Left cardiac atrium (tissue), 4 donors: Measurements from ENCODE around the gene TNRC6B. TPM values are rescaled to one million over a fixed set of nuclear protein-coding genes. Genes with fewer than 3 reads are reported as not detected.

Source experiments
- ATAC-seq, 2 donors: fragments of 200-7000 bp; cut with Tn5 transposase; one replicate each; pipeline ENCODE4 v1.9.1; 2020; ENCODE audit warnings: mild to moderate bottlenecking in 2 of 2, moderate library complexity in 2 of 2
- DNase-seq: peaks from one replicate; pipeline ENCODE4 v3.0.0-alpha.2; 2020
- intact Hi-C, 2 donors: fragments of 100-400 bp; cut with DNase I; formaldehyde crosslinking; loops; one replicate each; pipeline versions ENCODE4 v1.14.1 to v1.15.1; 2022 to 2023
- total RNA-seq, 2 donors: library from RNA; stranded (reverse); fragmentation: NEBNext Ultra II Directional; extraction: Animal tissue kit (Norgen Biotek cat#: 25700); gene quantifications; one replicate each; pipeline ENCODE4 v1.2.1, GENCODE V29; 2021
- donor health status: DM: no; HTN: yes; CAD: no.
- donor health status: DM: no; HTN: yes; CAD: no; lungs with severe emphysema.
- donor health status: DM: yes; HTN: yes; CAD: no.
- donor health status: Dilated cardiomyopathy.

TNRC6B gene
- total RNA-seq, 2 donors from 2014 or later = 30.6 to 39.8 TPM

- DNase-seq = no peak
- no peak for ATAC-seq
- intact Hi-C loops = no loop called here
These were observed 56.9 kb downstream of the TNRC6B start for GRCh38 chr22:40234658-40235057.

GRCh38 chr22:40235308-40235707, 57.6 kb downstream of the TNRC6B start:
- intact Hi-C loops = no loop called here
- DNase-seq (no peak), ATAC-seq (no peak)

GRCh38 chr22:40236131-40236665, 58.5 kb downstream of the TNRC6B start:
- intact Hi-C loops = no loop called here
- ATAC-seq = no peak
- DNase-seq = no peak

DNA sequence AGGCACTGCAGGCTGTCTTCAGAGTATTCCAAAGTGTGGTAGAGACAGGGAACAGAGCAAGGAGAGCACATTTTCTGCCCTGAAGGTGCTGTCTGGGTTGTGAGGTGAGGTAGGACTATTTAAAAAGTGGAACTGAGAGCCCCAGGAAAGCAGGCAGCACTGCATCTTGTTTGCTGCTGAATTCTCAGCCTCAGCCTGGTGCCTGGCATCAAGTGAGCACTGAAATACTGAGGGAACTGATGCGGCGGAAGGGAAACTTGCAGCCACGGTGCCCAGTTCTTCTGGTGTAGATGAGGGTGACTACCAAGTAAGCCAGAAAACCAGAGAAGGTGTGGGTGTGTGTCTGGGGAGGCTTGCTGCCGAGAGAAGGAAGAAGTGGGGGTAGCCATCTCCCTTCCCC, 59.5 kb downstream of the TNRC6B start:
- intact Hi-C loops = no loop called here
- DNase-seq (no peak), ATAC-seq (no peak)

- ATAC-seq (no peak), DNase-seq (no peak)
- intact Hi-C loops = no loop called here
These were observed 60.2 kb downstream of the TNRC6B start for GRCh38 chr22:40237788-40238424.

DNA sequence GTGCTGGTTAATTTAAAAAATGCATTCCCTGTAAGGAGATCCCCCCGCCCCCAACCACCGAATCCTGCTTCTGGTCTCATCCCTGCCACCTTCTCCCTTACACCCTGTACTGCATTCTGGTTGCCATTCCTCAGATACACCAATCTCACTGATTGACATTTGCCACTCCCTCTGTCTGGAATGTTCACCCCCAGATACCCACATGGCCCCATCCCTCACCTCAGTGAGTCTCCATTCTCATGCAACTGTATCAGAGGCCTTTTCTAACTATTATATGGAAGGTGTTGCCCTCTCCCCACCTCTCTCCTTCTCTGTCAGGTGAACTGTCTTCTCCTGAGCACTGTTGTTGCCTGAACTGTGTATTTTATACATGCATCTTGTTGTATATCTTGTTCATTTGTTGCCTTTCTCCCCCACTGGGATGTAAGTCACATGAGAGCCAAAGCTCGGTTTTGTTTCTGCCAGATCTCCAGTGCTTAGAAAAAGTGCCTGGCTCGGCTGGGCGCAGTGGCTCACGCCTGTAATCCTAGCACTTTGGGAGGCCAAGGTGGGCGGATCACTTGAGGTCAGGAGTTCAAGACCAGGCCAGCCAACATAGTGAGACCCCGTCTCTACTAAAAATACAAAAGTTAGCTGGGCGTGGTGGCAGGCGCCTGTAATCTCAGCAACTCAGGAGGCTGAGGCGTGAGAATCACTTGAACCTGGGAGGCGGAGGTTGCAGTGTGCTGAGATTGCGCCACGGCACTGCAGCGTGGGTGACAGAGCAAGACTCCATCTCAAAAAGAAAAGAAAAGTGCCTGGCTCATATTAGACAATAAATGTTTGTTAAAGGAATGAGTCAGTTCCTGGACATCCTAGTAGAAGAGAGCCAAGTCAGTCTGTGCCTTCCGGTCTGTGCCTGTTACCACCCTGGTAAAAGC, 61.0 kb downstream of the TNRC6B start:
- intact Hi-C loops = no loop called here
- ATAC-seq (peak; percentile 49 to 77), DNase-seq (peak; percentile 72)

DNA sequence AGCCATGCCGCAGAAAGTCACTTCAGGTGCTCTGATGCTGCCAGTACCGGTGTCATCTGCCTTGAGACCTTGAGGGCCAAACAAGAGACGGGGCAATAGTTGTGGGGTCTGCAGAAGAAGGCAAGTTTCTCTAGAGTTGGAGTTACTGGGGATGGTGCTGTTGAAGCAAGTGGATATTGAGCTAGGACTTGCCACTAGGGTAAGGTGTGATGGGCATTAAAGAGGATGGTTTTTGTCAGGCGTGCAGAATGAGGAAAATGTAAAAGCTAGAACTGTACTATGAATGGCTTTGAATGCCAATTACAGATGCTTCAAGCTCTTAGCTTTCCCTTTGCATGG, 61.6 kb downstream of the TNRC6B start:
- ATAC-seq (no peak), DNase-seq (no peak)
- intact Hi-C loops = no loop called here

GRCh38 chr22:40240160-40240559, 62.4 kb downstream of the TNRC6B start:
- no peak for DNase-seq
- intact Hi-C loops = no loop called here
- ATAC-seq = no peak

- no peak for ATAC-seq
- intact Hi-C loops = no loop called here
- no peak for DNase-seq
These were observed 63.0 kb downstream of the TNRC6B start for GRCh38 chr22:40240686-40241085.

DNA sequence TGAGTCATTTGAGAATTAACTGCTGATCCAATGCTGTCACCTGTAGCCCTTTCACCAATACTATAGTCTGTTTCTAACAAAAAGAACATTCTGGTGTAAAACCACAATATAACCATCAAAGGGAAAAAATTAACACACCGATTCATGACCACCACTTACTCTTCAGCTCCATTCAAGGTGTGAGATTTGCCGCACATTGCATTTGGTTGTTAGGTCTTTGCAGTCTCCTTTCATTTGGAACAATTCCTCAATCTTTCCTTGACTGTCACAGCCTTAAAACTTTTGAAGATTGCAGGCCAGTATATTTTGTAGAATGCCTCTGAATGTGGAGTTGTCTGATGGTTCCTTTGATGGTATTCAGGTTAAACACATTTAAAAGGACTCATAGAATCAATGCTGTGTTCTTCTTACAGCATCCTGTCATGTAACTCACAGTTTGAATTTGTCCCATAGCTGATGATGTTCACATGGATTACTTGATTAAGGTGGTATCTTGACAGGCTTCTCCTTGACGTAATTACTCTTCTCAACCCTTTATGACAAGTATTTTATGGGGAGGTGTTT, 63.6 kb downstream of the TNRC6B start:
- ATAC-seq (no peak), DNase-seq (no peak)
- intact Hi-C loops = no loop called here

- no peak for ATAC-seq
- intact Hi-C loops = no loop called here
- no peak for DNase-seq
These were observed 66.2 kb downstream of the TNRC6B start for GRCh38 chr22:40243891-40244290.

DNA sequence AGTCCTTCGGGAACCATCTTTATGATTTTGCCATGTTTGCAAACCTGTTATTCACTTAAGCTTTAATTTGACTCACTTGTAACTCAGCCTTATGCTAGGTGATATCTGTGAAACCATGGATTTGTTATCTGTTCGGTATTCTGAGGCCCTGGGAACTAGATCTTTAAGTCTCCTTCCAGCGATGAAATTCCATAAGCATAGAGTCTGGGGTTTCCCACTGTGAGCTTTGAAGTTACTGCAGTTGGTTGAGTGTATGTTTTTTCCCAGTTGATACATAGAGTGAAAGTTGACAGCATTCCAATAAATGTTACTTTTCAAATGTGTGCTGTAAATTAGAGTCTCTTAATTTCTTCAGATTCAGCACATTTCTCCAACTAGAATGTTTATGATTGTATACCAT, 66.9 kb downstream of the TNRC6B start:
- intact Hi-C loops = no loop called here
- DNase-seq (no peak), ATAC-seq (no peak)

- no peak for DNase-seq
- peak in 1 of 2 donors; percentile 32 for ATAC-seq
- intact Hi-C loops = no loop called here
These were observed 70.3 kb downstream of the TNRC6B start for GRCh38 chr22:40247976-40248375.

GRCh38 chr22:40249286-40249685, 71.6 kb downstream of the TNRC6B start:
- DNase-seq (no peak), ATAC-seq (no peak)
- intact Hi-C loops = no loop called here

- DNase-seq (no peak), ATAC-seq (no peak)
- intact Hi-C loops = no loop called here
These were observed 72.9 kb downstream of the TNRC6B start for GRCh38 chr22:40250608-40251007.

DNA sequence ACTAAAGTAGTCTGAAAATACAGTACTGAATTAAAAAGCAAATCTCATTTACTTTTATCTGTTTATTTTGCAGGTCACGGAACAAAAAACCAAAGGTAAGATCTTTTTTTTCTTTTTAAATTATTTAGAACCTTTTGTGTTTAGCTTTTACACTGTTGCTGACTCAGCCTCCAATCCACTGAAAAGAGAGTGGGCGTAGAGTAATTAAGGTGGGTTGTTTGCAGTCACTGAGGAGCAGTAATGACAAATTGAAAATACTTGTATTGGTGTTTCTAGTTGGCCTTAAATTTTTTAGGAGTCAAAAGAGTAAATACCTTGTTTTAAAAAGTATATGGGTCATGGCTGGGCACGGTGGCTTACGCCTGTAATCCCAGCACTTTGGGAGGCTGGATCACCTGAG, 73.4 kb downstream of the TNRC6B start:
- DNase-seq (no peak), ATAC-seq (no peak)
- intact Hi-C loops = no loop called here

DNA sequence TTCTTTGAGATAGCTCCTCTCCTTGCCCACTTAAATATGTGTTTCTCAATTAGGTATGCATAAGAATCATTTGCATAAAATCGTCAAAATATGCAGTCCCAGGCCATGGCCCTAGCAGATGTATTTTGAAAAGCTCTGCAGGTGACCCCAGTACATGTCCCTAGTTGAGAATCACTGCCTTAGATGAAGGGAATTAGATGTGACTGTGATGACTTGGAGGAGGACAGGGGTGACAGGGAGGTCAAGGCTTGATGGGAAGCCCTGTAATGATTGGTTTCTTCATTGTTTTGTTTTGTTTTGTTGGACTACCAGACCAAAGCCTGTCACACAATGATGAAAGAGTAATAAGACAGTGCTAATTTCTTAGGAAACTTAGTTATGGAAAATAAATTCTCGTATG, 74.4 kb downstream of the TNRC6B start:
- DNase-seq (no peak), ATAC-seq (no peak)
- intact Hi-C loops = no loop called here

DNA sequence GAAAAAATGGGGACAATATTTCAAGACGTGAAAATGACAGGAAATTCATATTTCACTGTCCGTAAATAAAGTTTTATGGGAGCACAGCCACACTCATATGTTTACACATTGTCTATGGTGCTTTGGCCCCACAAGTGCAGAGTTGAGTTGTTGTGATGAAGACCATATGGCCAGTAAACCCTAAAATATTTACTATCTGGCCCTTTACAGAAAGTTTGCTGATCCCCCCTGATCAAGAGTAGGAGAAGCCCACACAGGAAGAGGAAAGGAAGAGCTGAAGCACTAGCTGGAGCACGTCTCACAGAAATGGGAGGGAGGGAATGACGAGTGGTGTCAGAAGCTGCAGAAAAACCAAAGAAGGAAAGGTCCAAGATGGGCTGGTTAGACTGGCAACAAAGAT, 78.8 kb downstream of the TNRC6B start:
- ATAC-seq (no peak), DNase-seq (no peak)
- intact Hi-C loops = no loop called here

DNA sequence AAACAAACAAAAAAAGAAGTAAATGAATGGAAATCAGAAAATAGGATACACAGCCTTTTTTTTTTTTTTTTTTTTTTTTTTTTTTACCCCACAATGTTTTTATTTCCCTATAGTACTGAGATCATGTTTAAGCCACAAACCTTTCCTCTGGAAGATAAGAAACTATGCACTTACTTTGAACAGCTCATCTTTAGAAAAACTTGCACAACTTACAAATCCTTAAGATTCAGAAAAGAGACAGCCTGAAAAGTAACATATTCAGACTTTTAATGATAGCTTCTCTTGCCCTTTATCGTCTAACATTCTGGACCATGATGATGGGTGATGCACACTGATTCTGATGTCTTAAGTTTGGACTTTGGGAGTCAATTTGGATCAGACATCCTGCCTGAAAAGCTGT, 80.3 kb downstream of the TNRC6B start:
- intact Hi-C loops = no loop called here
- DNase-seq = no peak
- peak in 1 of 2 donors; percentile 39 for ATAC-seq

DNA sequence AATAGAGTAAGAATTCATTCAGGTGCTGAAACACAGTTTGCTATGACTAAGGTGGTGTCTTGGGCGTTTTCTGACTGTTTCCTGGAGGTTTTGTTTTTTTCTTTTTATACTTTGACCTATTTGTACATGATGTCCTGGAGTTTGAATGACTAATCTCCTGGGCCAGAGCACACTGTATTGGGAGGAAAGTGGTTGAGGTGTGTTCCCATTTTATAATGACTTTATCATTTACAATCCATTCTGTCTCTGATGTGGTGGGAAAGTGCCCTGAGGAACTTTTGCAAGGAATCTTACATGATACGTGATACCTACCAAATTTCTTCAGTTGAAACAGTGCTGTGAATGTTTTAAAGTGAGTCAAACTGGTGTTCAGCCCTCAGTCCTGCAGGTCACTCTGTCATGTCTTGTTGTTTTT, 80.8 kb downstream of the TNRC6B start:
- DNase-seq (no peak), ATAC-seq (peak in 1 of 2 donors; percentile 79)
- intact Hi-C loops = no loop called here
